HUES6 (cell line): ENCODE results near the gene TLR8.

Source experiments
- H3K27ac ChIP-seq: 2 replicates; pipeline ENCODE4 v1.7.0; 2013; ENCODE audit warnings: low read depth, mild to moderate bottlenecking, low read length, inconsistent platforms
- H3K27me3 ChIP-seq: 2 replicates; pipeline ENCODE4 v1.6.1; 2013; ENCODE audit warnings: low read length; ENCODE audit not compliant: control insufficient read depth, insufficient read depth
- H3K36me3 ChIP-seq: 2 replicates; pipeline ENCODE4 v1.6.1; 2013; ENCODE audit warnings: low read length; ENCODE audit not compliant: control insufficient read depth, insufficient read depth
- H3K4me1 ChIP-seq: 2 replicates; pipeline ENCODE4 v1.6.1; 2013; ENCODE audit warnings: low read length; ENCODE audit not compliant: control insufficient read depth, insufficient read depth
- H3K4me3 ChIP-seq: 2 replicates; pipeline ENCODE4 v1.5.1; 2013; ENCODE audit warnings: low read depth, low read length
- H3K9ac ChIP-seq: one replicate; pipeline ENCODE4 v1.6.1; 2013; ENCODE audit warnings: mild to moderate bottlenecking, low read length
- H3K9me3 ChIP-seq: 2 replicates; pipeline ENCODE4 v1.6.1; 2013; ENCODE audit warnings: low read depth, low read length; ENCODE audit not compliant: control insufficient read depth, insufficient read depth

TLR8 gene

DNA sequence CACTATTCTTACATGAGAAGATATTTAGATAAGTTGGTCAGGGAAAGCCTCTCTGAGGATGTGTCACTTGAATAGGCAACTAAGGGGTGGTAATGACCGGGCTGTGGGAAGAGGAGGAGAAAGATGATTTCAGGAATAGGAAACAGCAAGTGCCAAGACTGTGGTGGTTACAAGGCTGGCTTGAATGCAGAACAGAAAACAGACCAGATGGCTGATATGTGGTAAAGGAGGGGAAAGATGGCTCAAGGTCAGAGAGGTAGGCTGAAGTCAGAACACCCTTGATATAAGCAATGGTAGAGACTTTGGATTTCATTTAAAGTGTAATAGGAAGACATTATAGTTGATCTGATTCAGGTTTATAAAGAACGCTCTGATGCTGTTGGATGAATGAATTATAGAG is 24.5 kb upstream of the TLR8 start:
- Histone ChIP-seq H3K4me1 (no peaks in the 10 kb centered on the region), H3K9ac (no peak overlapping the region), H3K27me3 (no peaks in the 10 kb centered on the region; the same call in 1 of the 2 replicates), H3K27ac (no peak overlapping the region), H3K9me3 (no peaks in the 10 kb centered on the region), H3K4me3 (no peak overlapping the region), H3K36me3 (no peaks in the 10 kb centered on the region)

DNA sequence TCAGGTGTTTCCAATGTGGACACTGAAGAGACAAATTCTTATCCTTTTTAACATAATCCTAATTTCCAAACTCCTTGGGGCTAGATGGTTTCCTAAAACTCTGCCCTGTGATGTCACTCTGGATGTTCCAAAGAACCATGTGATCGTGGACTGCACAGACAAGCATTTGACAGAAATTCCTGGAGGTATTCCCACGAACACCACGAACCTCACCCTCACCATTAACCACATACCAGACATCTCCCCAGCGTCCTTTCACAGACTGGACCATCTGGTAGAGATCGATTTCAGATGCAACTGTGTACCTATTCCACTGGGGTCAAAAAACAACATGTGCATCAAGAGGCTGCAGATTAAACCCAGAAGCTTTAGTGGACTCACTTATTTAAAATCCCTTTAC is 20.9 kb upstream of the TLR8 start:
- Histone ChIP-seq H3K9me3 (no peaks in the 10 kb centered on the region), H3K4me1 (no peaks in the 10 kb centered on the region), H3K4me3 (no peak overlapping the region), H3K27me3 (no peaks in the 10 kb centered on the region; the same call in 1 of the 2 replicates), H3K27ac (no peak overlapping the region), H3K9ac (no peak overlapping the region), H3K36me3 (no peaks in the 10 kb centered on the region)

DNA sequence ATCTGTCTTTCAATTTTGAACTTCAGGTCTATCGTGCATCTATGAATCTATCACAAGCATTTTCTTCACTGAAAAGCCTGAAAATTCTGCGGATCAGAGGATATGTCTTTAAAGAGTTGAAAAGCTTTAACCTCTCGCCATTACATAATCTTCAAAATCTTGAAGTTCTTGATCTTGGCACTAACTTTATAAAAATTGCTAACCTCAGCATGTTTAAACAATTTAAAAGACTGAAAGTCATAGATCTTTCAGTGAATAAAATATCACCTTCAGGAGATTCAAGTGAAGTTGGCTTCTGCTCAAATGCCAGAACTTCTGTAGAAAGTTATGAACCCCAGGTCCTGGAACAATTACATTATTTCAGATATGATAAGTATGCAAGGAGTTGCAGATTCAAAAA is 19.9 kb upstream of the TLR8 start:
- Histone ChIP-seq H3K4me3 (no peak overlapping the region), H3K4me1 (no peaks in the 10 kb centered on the region), H3K27ac (no peak overlapping the region), H3K9ac (no peak overlapping the region), H3K9me3 (no peaks in the 10 kb centered on the region), H3K27me3 (no peaks in the 10 kb centered on the region; the same call in 1 of the 2 replicates), H3K36me3 (no peaks in the 10 kb centered on the region)

DNA sequence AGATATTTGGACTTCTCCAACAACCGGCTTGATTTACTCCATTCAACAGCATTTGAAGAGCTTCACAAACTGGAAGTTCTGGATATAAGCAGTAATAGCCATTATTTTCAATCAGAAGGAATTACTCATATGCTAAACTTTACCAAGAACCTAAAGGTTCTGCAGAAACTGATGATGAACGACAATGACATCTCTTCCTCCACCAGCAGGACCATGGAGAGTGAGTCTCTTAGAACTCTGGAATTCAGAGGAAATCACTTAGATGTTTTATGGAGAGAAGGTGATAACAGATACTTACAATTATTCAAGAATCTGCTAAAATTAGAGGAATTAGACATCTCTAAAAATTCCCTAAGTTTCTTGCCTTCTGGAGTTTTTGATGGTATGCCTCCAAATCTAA is 19.3 kb upstream of the TLR8 start:
- no peaks in the 10 kb centered on the region for H3K4me1 ChIP-seq
- H3K9ac ChIP-seq: no peak overlapping the region
- no peaks in the 10 kb centered on the region for H3K36me3 ChIP-seq
- no peaks in the 10 kb centered on the region for H3K9me3 ChIP-seq
- H3K4me3 ChIP-seq: no peak overlapping the region
- no peak overlapping the region for H3K27ac ChIP-seq
- no peaks in the 10 kb centered on the region; the same call in 1 of the 2 replicates for H3K27me3 ChIP-seq

DNA sequence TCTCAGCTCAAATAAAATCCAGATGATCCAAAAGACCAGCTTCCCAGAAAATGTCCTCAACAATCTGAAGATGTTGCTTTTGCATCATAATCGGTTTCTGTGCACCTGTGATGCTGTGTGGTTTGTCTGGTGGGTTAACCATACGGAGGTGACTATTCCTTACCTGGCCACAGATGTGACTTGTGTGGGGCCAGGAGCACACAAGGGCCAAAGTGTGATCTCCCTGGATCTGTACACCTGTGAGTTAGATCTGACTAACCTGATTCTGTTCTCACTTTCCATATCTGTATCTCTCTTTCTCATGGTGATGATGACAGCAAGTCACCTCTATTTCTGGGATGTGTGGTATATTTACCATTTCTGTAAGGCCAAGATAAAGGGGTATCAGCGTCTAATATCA is 18.7 kb upstream of the TLR8 start:
- Histone ChIP-seq H3K4me1 (no peaks in the 10 kb centered on the region), H3K36me3 (no peaks in the 10 kb centered on the region), H3K9ac (no peak overlapping the region), H3K27ac (no peak overlapping the region), H3K4me3 (no peak overlapping the region), H3K27me3 (no peaks in the 10 kb centered on the region; the same call in 1 of the 2 replicates), H3K9me3 (no peaks in the 10 kb centered on the region)

DNA sequence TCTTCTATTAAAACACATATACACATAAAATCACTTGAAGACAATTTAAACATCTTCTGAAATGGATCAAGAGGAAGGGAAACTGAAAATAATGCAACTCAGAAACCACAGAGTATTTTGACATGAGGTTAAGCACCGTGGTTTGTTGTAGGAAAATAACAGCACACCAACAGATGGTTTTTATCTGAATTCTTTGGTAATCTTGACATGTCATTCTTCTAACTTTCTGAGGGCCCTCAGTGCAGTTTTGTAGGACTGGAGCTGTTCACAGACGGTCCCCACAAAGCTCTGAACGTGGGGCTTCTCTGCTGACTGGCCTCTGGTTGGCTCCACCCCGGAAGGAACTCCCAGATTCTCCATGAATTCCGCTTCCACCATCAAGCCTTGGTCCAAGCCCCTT is 16.0 kb upstream of the TLR8 start:
- H3K4me3 ChIP-seq: no peak overlapping the region
- no peaks in the 10 kb centered on the region; the same call in 1 of the 2 replicates for H3K27me3 ChIP-seq
- H3K36me3 ChIP-seq: no peaks in the 10 kb centered on the region
- H3K4me1 ChIP-seq: peaks cover 4% of the 10 kb centered on the region; the same call in 1 of the 2 replicates
- no peaks in the 10 kb centered on the region for H3K9me3 ChIP-seq
- no peak overlapping the region for H3K27ac ChIP-seq
- no peak overlapping the region for H3K9ac ChIP-seq

DNA sequence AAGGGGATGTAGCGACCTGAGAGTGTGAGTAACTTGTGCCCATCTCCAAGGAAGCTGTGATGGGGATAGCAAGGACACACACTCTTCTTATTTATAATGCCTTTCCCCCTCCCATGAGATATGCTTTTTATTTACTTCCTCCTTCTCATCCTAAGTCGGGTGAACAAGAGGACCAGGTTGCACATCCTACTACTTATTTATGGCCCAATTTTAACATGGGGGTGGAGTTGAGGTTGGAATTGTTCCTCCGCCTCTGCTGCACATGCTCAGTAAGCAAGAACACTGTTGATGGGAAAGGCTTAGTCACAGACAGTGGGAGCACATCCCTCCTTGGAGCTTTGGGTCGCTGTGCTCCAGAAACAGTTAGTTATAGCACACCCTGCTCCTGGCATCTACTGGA is 15.2 kb upstream of the TLR8 start:
- Histone ChIP-seq H3K4me1 (peaks cover 4% of the 10 kb centered on the region; the same call in 1 of the 2 replicates), H3K27ac (no peak overlapping the region), H3K27me3 (no peaks in the 10 kb centered on the region; the same call in 1 of the 2 replicates)

DNA sequence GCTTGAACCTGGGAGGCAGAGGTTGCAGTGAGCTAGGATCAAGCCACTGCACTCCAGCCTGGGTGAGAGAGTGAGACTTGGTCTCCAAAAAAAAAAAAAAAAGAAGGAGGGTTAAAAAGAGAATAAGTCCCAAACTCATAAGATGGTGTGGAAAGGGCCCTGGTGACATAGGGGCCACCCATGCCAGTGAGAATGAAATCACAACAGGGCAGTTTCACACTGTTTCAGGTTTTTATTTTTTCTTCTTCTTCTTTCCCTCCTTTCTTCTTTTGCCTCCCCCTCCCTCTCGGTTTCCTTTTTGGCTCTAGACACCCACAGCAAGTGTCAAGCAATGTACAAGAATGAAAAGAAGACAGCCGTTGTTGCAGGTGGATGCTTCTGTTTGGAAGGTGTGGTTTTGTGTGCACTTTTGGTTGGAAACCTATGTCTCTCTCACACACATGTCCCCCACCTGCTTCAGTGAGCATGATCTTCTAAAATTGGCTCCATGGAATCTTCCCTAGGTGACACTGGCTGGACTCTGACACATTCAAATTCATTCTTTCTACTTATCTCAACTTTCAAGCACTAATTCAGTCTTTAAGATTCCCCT is 14.4 kb upstream of the TLR8 start:
- H3K27me3 ChIP-seq: no peaks in the 10 kb centered on the region; the same call in 1 of the 2 replicates
- no peaks in the 10 kb centered on the region for H3K36me3 ChIP-seq
- no peak overlapping the region for H3K4me3 ChIP-seq
- no peak overlapping the region for H3K27ac ChIP-seq
- no peaks in the 10 kb centered on the region for H3K9me3 ChIP-seq
- H3K9ac ChIP-seq: no peak overlapping the region
- peaks cover 4% of the 10 kb centered on the region; the same call in 1 of the 2 replicates for H3K4me1 ChIP-seq

More for the DNA sequence above, 15.2 kb upstream of the TLR8 start:
- Histone ChIP-seq H3K36me3 (no peaks in the 10 kb centered on the region), H3K9ac (no peak overlapping the region), H3K4me3 (no peak overlapping the region), H3K9me3 (no peaks in the 10 kb centered on the region)

DNA sequence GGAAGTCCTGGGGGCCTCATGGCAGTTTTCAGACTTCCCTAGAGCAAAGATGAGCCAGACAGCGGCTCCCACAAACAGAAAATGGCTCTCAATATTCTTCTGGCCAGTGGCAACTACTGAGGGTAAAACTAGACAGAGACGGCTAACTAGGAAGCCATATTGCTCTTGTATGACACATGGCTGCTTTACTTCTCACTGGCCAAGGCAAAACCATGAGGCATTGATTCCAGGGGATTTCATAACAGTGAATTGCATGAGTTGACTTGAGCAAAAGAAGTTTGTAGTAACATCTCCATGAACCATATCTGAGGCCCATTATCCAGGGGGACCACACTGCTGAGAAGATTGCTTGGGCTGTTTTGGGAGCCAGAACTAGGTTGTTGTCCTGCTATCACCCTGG is 13.7 kb upstream of the TLR8 start:
- Histone ChIP-seq H3K9me3 (no peaks in the 10 kb centered on the region), H3K27ac (no peak overlapping the region), H3K4me1 (peaks cover 4% of the 10 kb centered on the region; the same call in 1 of the 2 replicates), H3K4me3 (no peak overlapping the region), H3K36me3 (no peaks in the 10 kb centered on the region), H3K27me3 (no peaks in the 10 kb centered on the region; the same call in 1 of the 2 replicates), H3K9ac (no peak overlapping the region)

DNA sequence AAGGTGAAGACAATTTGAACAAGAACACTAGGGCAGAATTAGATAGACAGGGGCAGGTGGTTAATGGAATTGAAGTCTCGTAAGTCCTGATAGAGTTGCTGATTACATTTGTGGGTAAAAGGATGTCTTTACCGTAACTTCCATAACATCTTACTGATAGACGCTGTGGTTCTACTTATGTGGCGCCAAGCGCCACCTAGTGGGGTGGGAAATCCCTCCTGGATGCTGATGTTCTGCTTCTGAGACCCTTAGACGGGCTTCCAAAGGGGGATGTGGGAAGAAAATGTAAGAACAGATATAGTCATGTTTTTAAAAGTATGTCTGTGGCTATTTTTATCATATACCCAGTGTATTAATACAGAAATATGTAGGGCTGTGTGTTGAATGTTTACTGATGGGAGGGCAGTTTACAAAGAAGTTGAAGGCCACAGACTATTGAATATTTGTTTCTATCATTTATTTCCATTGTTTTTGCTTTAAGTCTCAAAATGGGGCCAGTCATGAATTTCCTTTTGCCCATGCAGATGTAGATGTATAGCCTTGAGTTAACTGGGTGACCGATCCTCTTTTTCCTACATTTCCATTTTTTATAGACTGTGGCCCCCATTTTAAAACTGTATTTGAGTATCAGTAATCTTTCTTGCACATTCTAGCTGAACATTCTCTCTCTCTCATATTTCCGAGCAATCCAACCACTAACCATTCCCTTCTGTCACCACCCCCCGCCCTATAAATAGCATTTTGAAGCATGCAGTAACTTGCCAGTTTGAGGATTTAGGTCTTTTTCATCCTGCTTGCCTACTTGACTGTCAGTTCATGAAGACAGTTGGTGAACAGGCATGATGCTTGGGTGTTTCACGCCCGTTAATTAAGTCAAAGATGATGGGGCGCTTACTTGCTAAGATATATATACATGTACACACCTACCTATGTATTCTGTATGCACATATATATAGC is 12.1 kb upstream of the TLR8 start:
- Histone ChIP-seq H3K9me3 (no peaks in the 10 kb centered on the region), H3K27me3 (no peaks in the 10 kb centered on the region; the same call in 1 of the 2 replicates), H3K27ac (no peak overlapping the region), H3K4me1 (peaks cover 17% of the 10 kb centered on the region), H3K9ac (no peak overlapping the region), H3K4me3 (no peak overlapping the region), H3K36me3 (no peaks in the 10 kb centered on the region)

DNA sequence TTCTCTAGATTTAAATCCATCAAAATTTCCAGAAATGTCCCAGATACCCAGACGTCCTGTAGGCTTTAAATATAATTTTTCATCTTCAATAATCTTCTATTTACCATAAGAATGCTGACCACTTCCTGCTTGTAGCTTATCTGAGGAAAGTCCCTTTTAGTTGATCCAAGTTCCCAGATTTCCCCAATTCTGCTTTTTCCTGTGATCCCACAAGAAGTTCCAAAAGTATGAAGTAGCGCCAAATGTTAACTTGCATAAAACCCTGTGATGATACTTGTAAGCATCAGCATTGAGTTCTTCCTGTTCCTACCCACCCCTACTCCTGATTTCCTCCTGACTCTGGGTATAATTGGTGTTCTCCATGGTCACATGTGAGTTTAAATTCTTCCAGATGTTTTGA is 10.6 kb upstream of the TLR8 start:
- no peaks in the 10 kb centered on the region for H3K36me3 ChIP-seq
- no peak overlapping the region for H3K4me3 ChIP-seq
- H3K9ac ChIP-seq: no peak overlapping the region
- H3K9me3 ChIP-seq: no peaks in the 10 kb centered on the region
- no peaks in the 10 kb centered on the region; the same call in 1 of the 2 replicates for H3K27me3 ChIP-seq
- H3K27ac ChIP-seq: no peak overlapping the region
- peaks cover 28% of the 10 kb centered on the region for H3K4me1 ChIP-seq
